A673 (cell line): ENCODE results near the gene PTCHD1. TPM values are rescaled to one million over a fixed set of nuclear protein-coding genes. Genes with fewer than 3 reads are reported as not detected.
A peak's percentile ranks its signal among the peaks of the same experiment; 100 is the strongest.

ENCODE experiments used
- BruUV-seq: library from RNA; stranded (reverse); fragments of 400-500 nt; replicated peaks from 2 replicates; lab custom pipeline; 2021; lab: Mats Ljungman, UMichigan
- CTCF ChIA-PET: fragments of 300-600 bp; sonication (Branson Sonifier 250); formaldehyde crosslinking; loops from one replicate; lab custom pipeline; 2022; ENCODE audit warnings: antibody characterized with exemption; lab: Charles Lee
- POLR2A ChIA-PET: fragments of 300-600 bp; sonication (Branson Sonifier 250); formaldehyde crosslinking; loops from one replicate; lab custom pipeline; 2022; ENCODE audit warnings: antibody characterized with exemption; ENCODE audit not compliant: low non-redundant PET; lab: Charles Lee
- DNase-seq: peaks from one replicate; pipeline ENCODE4 v3.0.0-alpha.2; 2015; ENCODE audit warnings: low spot score
- H3K27ac ChIP-seq: fragments of 200-600 bp; sonication (generic); 2 replicates; pipeline ENCODE4 v1.5.1; 2016; ENCODE audit warnings: mixed run types, low read depth, mild to moderate bottlenecking, mixed read lengths, antibody characterized with exemption, low read length; ENCODE audit not compliant: poor library complexity, severe bottlenecking
- H3K27me3 ChIP-seq: fragments of 200-600 bp; sonication (generic); replicated peaks from 2 replicates; pipeline ENCODE4 v1.6.1; 2017; ENCODE audit warnings: mixed run types, low read depth, mild to moderate bottlenecking, mixed read lengths, antibody characterized with exemption, low read length; ENCODE audit not compliant: insufficient read depth, poor library complexity
- H3K36me3 ChIP-seq: fragments of 200-600 bp; sonication (generic); 2 replicates; pipeline ENCODE4 v1.6.1; 2016; ENCODE audit warnings: mixed run types, mild to moderate bottlenecking, mixed read lengths, antibody characterized with exemption, low read length; ENCODE audit not compliant: insufficient read depth, poor library complexity, severe bottlenecking
- H3K4me1 ChIP-seq: fragments of 200-600 bp; sonication (generic); 2 replicates; pipeline ENCODE4 v1.6.1; 2017; ENCODE audit warnings: mixed run types, mild to moderate bottlenecking, mixed read lengths, antibody characterized with exemption, low read length; ENCODE audit not compliant: insufficient read depth, poor library complexity, severe bottlenecking
- H3K4me3 ChIP-seq: fragments of 200-600 bp; sonication (generic); 2 replicates; pipeline ENCODE4 v1.5.1; 2016; ENCODE audit warnings: low read depth, mixed run types, mild to moderate bottlenecking, mixed read lengths, low read length; ENCODE audit not compliant: poor library complexity, severe bottlenecking
- H3K9me3 ChIP-seq: fragments of 200-600 bp; sonication (generic); 2 replicates; pipeline ENCODE4 v1.6.1; 2016; ENCODE audit warnings: mixed run types, low read depth, mild to moderate bottlenecking, mixed read lengths, antibody characterized with exemption, low read length; ENCODE audit not compliant: poor library complexity, severe bottlenecking
- CTCF ChIP-seq: fragments of 300-800, 200-600 bp; sonication (generic); conservative IDR thresholded peaks from 2 replicates; pipeline ENCODE4 v1.5.1; 2017; ENCODE audit warnings: low read depth, mild to moderate bottlenecking, antibody characterized with exemption, low read length, moderate library complexity, mixed read lengths
- EZH2 ChIP-seq: fragments of 200-600 bp; sonication (generic); IDR thresholded peaks from 2 replicates; pipeline ENCODE4 v1.6.1; 2017; ENCODE audit warnings: borderline replicate concordance, low read depth, mild to moderate bottlenecking, mixed read lengths, antibody characterized with exemption, low read length; ENCODE audit not compliant: poor library complexity, severe bottlenecking
- intact Hi-C: fragments of 100-400 bp; cut with micrococcal nuclease; formaldehyde crosslinking; loops from one replicate; pipeline ENCODE4 v1.10.0; 2022; ENCODE audit not compliant: unreplicated experiment
- total RNA-seq: library from RNA; stranded (reverse); gene quantifications from 2 replicates; pipeline ENCODE4 v1.2.3, GENCODE V29; 2021

PTCHD1 gene
- total RNA-seq, 1 experiment from 2014 or later, result 0.02 TPM

GRCh38 chrX:23332888-23333821 lies 1.5 kb upstream of the PTCHD1 start:
- CTCF ChIA-PET, result no interaction called here
- no peak for DNase-seq
- POLR2A ChIA-PET, result no interaction called here

GRCh38 chrX:23333842-23334520 lies 668 bp upstream of the PTCHD1 start:
- POLR2A ChIA-PET, result no interaction called here
- DNase-seq, result peak; percentile 1
- intact Hi-C loops, result no loop called here
- Histone ChIP-seq H3K27ac (no peak overlapping the region), H3K9me3 (no peaks in the 10 kb centered on the region), H3K27me3 (peaks cover 79% of the 10 kb centered on the region), H3K36me3 (no peaks in the 10 kb centered on the region), H3K4me1 (no peaks in the 10 kb centered on the region), H3K4me3 (peak overlapping the region; percentile 29)
- CTCF ChIA-PET, result interaction anchor here (0.7 kb wide), 1 partner anchor 255 kb away, joined by 5 read pairs; no protein-coding TSS in a partner anchor
- BruUV-seq, result no TSS peak
- TF ChIP-seq CTCF, result no peak
- no peak for TF ChIP-seq EZH2

More at GRCh38 chrX:23332888-23333821, 1.5 kb upstream of the PTCHD1 start:
- intact Hi-C loops, result no loop called here
- peaks cover 79% of the 10 kb centered on the region for H3K27me3 ChIP-seq
- no peak overlapping the region for H3K27ac ChIP-seq
- H3K4me3 ChIP-seq, result peak overlapping the region; percentile 29
- H3K4me1 ChIP-seq, result no peaks in the 10 kb centered on the region
- TF ChIP-seq EZH2, result no peak
- no peak for TF ChIP-seq CTCF
- no peaks in the 10 kb centered on the region for H3K9me3 ChIP-seq
- H3K36me3 ChIP-seq, result no peaks in the 10 kb centered on the region
- BruUV-seq, result no TSS peak

- Histone ChIP-seq H3K27ac (no peak overlapping the region), H3K9me3 (no peaks in the 10 kb centered on the region), H3K4me3 (peak overlapping the region; percentile 29), H3K36me3 (no peaks in the 10 kb centered on the region), H3K4me1 (no peaks in the 10 kb centered on the region), H3K27me3 (peaks cover 82% of the 10 kb centered on the region)
- intact Hi-C loops, result no loop called here
- ChIA-PET POLR2A (no interaction called here), CTCF (interaction anchor here (0.7 kb wide), 1 partner anchor 255 kb away, joined by 5 read pairs; no protein-coding TSS in a partner anchor)
- BruUV-seq, result no TSS peak
- TF ChIP-seq CTCF (no peak), EZH2 (no peak)
- no peak for DNase-seq
These were observed 165 bp upstream of the PTCHD1 start for GRCh38 chrX:23334521-23334847.
